ENCODE data around the gene ACADL. TPM values are rescaled to one million over a fixed set of nuclear protein-coding genes. Genes with fewer than 3 reads are reported as not detected.

ACADL gene
- total RNA-seq, 1 donor from 2014 or later, result not detected

DNA sequence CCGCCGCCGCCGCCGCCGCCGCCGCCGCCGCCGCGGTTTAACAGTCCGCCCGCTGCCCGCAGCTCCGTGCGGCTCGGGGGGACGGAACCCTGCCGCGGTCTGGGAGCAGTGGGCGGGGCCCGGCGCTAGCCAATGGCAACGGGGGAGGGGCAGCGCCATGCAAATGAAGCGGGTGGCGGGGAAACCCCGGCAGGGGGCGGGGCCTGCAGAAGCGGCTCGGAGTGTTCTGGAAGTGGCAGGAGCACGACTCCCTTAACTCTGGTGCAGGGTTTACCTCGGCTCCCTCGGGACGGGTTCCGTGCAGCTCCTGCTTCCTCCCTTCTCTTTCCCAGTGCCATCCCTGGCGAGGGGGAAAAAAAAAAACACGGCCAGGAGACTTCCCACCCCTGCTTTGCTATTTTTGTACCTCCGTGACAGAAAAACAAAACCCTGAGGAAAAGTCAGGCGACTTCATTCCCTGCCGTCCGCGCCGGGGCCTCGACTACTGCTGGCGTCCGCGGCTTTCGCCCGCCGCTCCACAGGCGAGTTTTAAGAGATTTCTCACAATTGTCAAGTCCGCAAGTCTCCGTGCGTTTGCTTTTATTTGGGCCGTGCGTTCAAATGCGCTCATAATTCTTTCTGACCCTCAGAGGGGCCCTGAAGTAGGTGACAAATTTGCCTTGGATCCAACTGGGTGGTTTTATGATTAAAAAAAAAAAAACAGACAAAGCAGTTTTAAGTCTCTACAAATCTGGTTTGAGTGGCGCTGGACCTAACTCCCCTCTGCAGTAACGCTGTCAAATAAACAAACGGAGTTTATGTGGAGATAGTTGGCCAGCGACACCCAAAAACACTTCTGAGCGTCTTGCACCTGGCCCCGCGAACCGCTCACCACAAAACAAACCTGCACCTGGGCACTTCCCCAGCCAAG is 53.7 kb downstream of the ACADL start, which contains the start of gene KANSL1L:
Gene KANSL1L, minus strand, starts transcription at position 101 of the 910 bp plus-strand sequence. CDS start 16,827 bp downstream, outside the sequence.
- H3K36me3 Mint-ChIP-seq (ENCODE audit: unreplicated experiment), result no peaks in the 10 kb centered on the region
- H3K4me1 Mint-ChIP-seq (ENCODE audit: unreplicated experiment), result peaks cover 33% of the 10 kb centered on the region
- H3K27me3 Mint-ChIP-seq (ENCODE audit: unreplicated experiment), result peaks cover 25% of the 10 kb centered on the region
- TF ChIP-seq, protein P1, sequence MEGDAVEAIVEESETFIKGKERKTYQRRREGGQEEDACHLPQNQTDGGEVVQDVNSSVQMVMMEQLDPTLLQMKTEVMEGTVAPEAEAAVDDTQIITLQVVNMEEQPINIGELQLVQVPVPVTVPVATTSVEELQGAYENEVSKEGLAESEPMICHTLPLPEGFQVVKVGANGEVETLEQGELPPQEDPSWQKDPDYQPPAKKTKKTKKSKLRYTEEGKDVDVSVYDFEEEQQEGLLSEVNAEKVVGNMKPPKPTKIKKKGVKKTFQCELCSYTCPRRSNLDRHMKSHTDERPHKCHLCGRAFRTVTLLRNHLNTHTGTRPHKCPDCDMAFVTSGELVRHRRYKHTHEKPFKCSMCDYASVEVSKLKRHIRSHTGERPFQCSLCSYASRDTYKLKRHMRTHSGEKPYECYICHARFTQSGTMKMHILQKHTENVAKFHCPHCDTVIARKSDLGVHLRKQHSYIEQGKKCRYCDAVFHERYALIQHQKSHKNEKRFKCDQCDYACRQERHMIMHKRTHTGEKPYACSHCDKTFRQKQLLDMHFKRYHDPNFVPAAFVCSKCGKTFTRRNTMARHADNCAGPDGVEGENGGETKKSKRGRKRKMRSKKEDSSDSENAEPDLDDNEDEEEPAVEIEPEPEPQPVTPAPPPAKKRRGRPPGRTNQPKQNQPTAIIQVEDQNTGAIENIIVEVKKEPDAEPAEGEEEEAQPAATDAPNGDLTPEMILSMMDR (IDR thresholded peaks at IDR 0.05), result no peak
- peak within 1 kb of the TSS; percentile 96 for H3K4me3 Mint-ChIP-seq (ENCODE audit: unreplicated experiment)
- H3K27ac Mint-ChIP-seq (ENCODE audit: unreplicated experiment), result peak within 1 kb of the TSS; percentile 100
- peak; percentile 100 for DNase-seq (ENCODE audit: extremely low spot score, unreplicated experiment)
- no peaks in the 10 kb centered on the region for H3K9me3 Mint-ChIP-seq (ENCODE audit: unreplicated experiment)

DNA sequence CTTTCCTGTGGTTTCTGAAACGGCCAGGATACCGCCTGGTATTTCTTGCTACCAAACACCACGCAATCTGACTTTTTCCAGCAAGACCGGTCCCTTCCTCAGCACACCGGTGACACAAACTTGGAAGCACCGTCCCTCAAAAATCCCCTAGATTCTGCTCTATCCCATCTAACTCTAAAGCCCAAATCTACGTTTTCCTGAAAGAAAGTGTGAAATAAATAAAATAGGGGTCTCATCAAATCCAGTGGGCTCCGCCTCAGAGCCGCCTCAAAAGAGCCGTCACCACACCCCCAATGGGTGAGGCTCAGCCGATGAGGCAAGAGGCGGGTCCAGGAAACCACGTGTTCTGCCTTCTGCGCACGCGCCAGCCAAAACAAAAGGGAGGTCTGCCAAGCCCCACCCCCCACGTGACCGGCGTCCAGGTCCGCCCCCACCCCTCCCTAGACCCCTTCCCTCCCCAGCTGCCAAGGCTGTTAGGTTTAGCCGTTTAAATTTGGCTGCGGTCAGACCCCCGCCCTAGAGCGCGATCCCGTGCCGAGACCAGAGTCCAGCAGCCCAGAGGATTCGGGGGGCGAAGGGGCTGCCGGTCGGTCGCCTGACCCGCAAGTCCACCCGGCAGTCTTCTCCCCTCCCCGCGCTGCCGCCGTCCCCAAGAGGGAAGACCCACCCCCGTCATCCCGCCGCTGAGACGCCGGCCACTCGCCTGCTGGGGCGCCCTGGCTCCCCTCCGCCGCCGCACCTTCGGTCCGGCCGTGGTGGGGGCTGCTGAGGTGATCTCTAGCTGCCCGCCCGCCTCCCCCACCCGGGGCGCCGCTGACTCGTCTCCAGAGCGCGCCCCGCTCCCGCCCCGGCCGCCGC is 54.6 kb downstream of the ACADL start:
- TF ChIP-seq, protein P1 (IDR thresholded peaks at IDR 0.05), result no peak
- Mint-ChIP-seq H3K27ac (ENCODE audit: unreplicated experiment) (peak overlapping the region; percentile 100), H3K36me3 (ENCODE audit: unreplicated experiment) (no peaks in the 10 kb centered on the region), H3K4me3 (ENCODE audit: unreplicated experiment) (peak overlapping the region; percentile 96), H3K9me3 (ENCODE audit: unreplicated experiment) (no peaks in the 10 kb centered on the region), H3K27me3 (ENCODE audit: unreplicated experiment) (peaks cover 16% of the 10 kb centered on the region), H3K4me1 (ENCODE audit: unreplicated experiment) (peaks cover 35% of the 10 kb centered on the region)
- DNase-seq (ENCODE audit: extremely low spot score, unreplicated experiment), result peak; percentile 99

DNA sequence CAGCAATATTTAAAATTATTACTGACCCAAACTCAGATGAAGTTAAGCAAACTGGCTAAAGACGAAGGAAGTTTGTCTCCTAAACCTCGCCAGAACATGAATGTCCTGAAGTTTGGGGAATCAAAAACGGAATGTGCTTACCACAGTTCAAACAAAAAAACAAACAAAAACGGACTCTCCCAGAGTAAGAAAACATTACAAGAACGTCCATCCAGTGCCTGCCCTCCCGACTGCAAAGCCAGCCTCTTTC is 55.1 kb downstream of the ACADL start:
- H3K36me3 Mint-ChIP-seq (ENCODE audit: unreplicated experiment), result no peaks in the 10 kb centered on the region
- H3K27ac Mint-ChIP-seq (ENCODE audit: unreplicated experiment), result peak overlapping the region; percentile 100
- H3K27me3 Mint-ChIP-seq (ENCODE audit: unreplicated experiment), result peaks cover 11% of the 10 kb centered on the region
- no peaks in the 10 kb centered on the region for H3K9me3 Mint-ChIP-seq (ENCODE audit: unreplicated experiment)
- TF ChIP-seq, protein P1 (IDR thresholded peaks at IDR 0.05), result no peak
- H3K4me1 Mint-ChIP-seq (ENCODE audit: unreplicated experiment), result peaks cover 35% of the 10 kb centered on the region
- peak overlapping the region; percentile 96 for H3K4me3 Mint-ChIP-seq (ENCODE audit: unreplicated experiment)
- DNase-seq (ENCODE audit: extremely low spot score, unreplicated experiment), result no peak

DNA sequence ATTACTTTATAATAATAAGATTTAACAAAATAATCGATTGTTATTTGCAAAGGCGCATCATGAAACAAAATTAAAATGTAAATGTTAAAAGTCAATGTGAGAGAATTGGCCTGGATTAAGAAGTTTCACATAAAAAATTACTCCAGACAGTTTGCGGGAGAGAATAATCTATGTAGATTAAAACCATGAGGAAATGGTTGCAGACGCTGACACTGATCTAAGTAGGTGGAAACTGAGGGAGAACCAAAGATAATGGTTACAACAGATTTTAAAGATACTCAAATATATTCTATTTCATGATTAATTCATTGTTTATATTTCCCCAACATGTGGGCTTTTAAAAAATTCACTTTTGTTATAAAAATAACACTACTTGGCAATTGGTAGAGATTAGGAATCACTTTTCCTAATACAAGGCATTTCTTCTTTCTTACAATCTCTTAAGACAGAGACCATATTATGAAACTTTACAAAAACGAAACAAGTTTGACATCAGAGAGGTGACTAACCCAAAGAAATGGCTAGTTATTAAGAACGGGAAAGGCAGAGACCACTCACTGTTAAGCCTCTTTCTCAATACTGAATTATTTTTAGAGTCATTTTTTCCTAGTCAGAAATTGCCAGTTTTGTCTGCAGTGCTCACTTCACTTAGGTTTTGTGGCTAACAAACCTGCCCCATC is 55.6 kb downstream of the ACADL start:
- Mint-ChIP-seq H3K36me3 (ENCODE audit: unreplicated experiment) (no peaks in the 10 kb centered on the region), H3K4me3 (ENCODE audit: unreplicated experiment) (peak overlapping the region; percentile 96), H3K27ac (ENCODE audit: unreplicated experiment) (peak overlapping the region; percentile 100), H3K4me1 (ENCODE audit: unreplicated experiment) (peaks cover 35% of the 10 kb centered on the region), H3K9me3 (ENCODE audit: unreplicated experiment) (no peaks in the 10 kb centered on the region), H3K27me3 (ENCODE audit: unreplicated experiment) (peaks cover 9% of the 10 kb centered on the region)
- TF ChIP-seq, protein P1 (IDR thresholded peaks at IDR 0.05), result no peak
- no peak for DNase-seq (ENCODE audit: extremely low spot score, unreplicated experiment)
